NCI-H2029 (cell line): Measurements from ENCODE around the gene FIGNL1.

Source experiments
- DNase-seq: peaks from one replicate; lab custom pipeline; 2025; lab: John Stamatoyannopoulos, UW

Gene FIGNL1

GRCh38 chr7:50397320-50397970 lies 52.7 kb downstream of the FIGNL1 start:
- no peak for DNase-seq

GRCh38 chr7:50396856-50397255 lies 53.3 kb downstream of the FIGNL1 start:
- no peak for DNase-seq

GRCh38 chr7:50394315-50394714 lies 55.8 kb downstream of the FIGNL1 start:
- DNase-seq, result no peak
